GM12878 (cell line): Measurements from ENCODE around the gene MPPED1.

Experiments used
- BHLHE40 ChIP-seq, 2 experiments: fragments of 450-650 bp in 1 of 2; IDR thresholded peaks; 2 replicates each; pipeline ENCODE4 v1.6.1; 2011 to 2017; ENCODE audit warnings: low read depth in 2 of 2, borderline replicate concordance in 1 of 2, improper control_type of control experiment in 1 of 2, low read length in 1 of 2, mild to moderate bottlenecking in 1 of 2
- BMI1 ChIP-seq: fragments of 450-650 bp; IDR thresholded peaks from 2 replicates; pipeline ENCODE4 v1.6.1; 2016; ENCODE audit warnings: mild to moderate bottlenecking, moderate library complexity, borderline replicate concordance
- CREM ChIP-seq: IDR thresholded peaks from 2 replicates; pipeline ENCODE4 v1.6.1; 2014; ENCODE audit warnings: antibody characterized with exemption, low read depth
- DPF2 ChIP-seq: fragments of 450-650 bp; IDR thresholded peaks from 2 replicates; pipeline ENCODE4 v1.6.1; 2017; ENCODE audit warnings: mild to moderate bottlenecking
- EP300 ChIP-seq, 2 experiments: fragments of 150-350 bp in 1 of 2; IDR thresholded peaks; 2 replicates each; pipeline ENCODE4 v1.6.1; 2011 to 2012; ENCODE audit warnings: low read depth in 2 of 2, low read length in 2 of 2, borderline replicate concordance in 1 of 2, improper control_type of control experiment in 1 of 2, inconsistent platforms in 1 of 2; ENCODE audit not compliant: control insufficient read depth in 1 of 2
- EZH2 ChIP-seq: IDR thresholded peaks from 2 replicates; pipeline ENCODE4 v1.6.1; 2012; ENCODE audit warnings: low read depth, mild to moderate bottlenecking, control low read depth, inconsistent platforms, low read length, borderline replicate concordance; ENCODE audit not compliant: control insufficient read depth
- IRF4 ChIP-seq: IDR thresholded peaks from 2 replicates; pipeline ENCODE4 v1.6.1; 2011; ENCODE audit warnings: low read depth, low read length
- NFYB ChIP-seq: IDR thresholded peaks from 2 replicates; pipeline ENCODE4 v1.6.1; 2011; ENCODE audit warnings: low read depth, mild to moderate bottlenecking, low read length, improper control_type of control experiment, moderate library complexity; ENCODE audit not compliant: insufficient read depth
- POLR2A ChIP-seq: IDR thresholded peaks from 2 replicates; pipeline ENCODE4 v1.6.1; 2011; ENCODE audit warnings: low read depth, mild to moderate bottlenecking, low read length
- RAD21 ChIP-seq: IDR thresholded peaks from 2 replicates; pipeline ENCODE4 v1.6.1; 2011; ENCODE audit warnings: mild to moderate bottlenecking, low read depth, low read length, moderate library complexity; ENCODE audit not compliant: insufficient read depth
- RBBP5 ChIP-seq: fragments of 200-600 bp; sonication (generic); conservative IDR thresholded peaks from 2 replicates; pipeline ENCODE4 v1.6.1; 2016
- RELA ChIP-seq: fragments of 450-650 bp; IDR thresholded peaks from 2 replicates; pipeline ENCODE4 v1.8.0; 2014; ENCODE audit warnings: borderline replicate concordance; ENCODE audit not compliant: partially characterized antibody
- TF ChIP-seq, protein P1 (sequence below), 3 experiments: IDR thresholded peaks in 2 of 3; conservative IDR thresholded peaks in 1 of 3; 2 replicates each; pipeline ENCODE4 v1.5.1; 2011; ENCODE audit warnings: low read depth in 3 of 3, low read length in 3 of 3, mild to moderate bottlenecking in 3 of 3, control low read depth in 2 of 3, moderate library complexity in 2 of 3, inconsistent platforms in 1 of 3, mixed read lengths in 1 of 3; ENCODE audit not compliant: control insufficient read depth in 2 of 3, insufficient read depth in 1 of 3; ENCODE audit errors: extremely low read depth in 1 of 3
- TF ChIP-seq, protein P2 (sequence below): fragments of 450-650 bp; IDR thresholded peaks from 2 replicates; pipeline ENCODE4 v1.6.1; 2018; ENCODE audit warnings: mild to moderate bottlenecking, low read depth, moderate library complexity; ENCODE audit not compliant: partially characterized antibody

DNA sequence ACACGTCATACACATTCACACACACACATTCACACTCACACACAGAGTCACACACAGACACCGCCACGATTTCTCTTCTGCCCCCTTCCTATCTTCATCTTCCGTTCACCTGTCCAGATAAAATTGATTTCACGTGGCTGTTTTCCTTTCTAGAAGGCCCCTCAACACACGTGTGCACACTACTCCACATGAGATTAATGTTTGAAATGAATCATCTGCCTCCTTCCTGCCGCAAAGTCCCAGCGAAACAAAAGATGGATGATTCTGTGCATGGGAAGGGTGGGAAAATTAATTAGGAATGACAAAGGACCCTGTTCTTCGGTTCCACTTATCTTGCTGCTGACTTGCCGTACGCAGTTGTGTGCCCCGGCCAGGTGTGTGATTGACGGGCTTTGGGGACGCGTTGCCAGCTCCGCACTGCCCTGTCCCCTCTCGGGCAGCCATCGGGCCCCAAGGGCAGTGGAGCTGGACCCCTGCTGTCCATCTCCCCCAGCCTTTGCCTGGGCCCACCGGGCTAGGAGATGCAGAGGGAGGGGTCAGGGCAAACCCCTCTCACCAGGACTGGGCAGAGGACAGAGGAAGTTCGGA, 73.8 kb downstream of the MPPED1 start:
- TF ChIP-seq CREM (no peak), POLR2A (no peak), EZH2 (no peak), RELA (no peak), NFYB (no peak), EP300 (IDR thresholded peaks at IDR 0.05; ENCODE audit: borderline replicate concordance in 1 of 2, control insufficient read depth in 1 of 2, low read depth in 2 of 2, low read length in 2 of 2) (no peak), RAD21 (no peak), DPF2 (no peak), BHLHE40 (IDR thresholded peaks at IDR 0.05; ENCODE audit: borderline replicate concordance in 1 of 2, low read depth in 2 of 2, low read length in 1 of 2) (no peak), IRF4 (no peak), RBBP5 (no peak), BMI1 (no peak)
- TF ChIP-seq, protein P1, sequence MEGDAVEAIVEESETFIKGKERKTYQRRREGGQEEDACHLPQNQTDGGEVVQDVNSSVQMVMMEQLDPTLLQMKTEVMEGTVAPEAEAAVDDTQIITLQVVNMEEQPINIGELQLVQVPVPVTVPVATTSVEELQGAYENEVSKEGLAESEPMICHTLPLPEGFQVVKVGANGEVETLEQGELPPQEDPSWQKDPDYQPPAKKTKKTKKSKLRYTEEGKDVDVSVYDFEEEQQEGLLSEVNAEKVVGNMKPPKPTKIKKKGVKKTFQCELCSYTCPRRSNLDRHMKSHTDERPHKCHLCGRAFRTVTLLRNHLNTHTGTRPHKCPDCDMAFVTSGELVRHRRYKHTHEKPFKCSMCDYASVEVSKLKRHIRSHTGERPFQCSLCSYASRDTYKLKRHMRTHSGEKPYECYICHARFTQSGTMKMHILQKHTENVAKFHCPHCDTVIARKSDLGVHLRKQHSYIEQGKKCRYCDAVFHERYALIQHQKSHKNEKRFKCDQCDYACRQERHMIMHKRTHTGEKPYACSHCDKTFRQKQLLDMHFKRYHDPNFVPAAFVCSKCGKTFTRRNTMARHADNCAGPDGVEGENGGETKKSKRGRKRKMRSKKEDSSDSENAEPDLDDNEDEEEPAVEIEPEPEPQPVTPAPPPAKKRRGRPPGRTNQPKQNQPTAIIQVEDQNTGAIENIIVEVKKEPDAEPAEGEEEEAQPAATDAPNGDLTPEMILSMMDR (IDR thresholded peaks at IDR 0.05 in 2 of 3, conservative IDR thresholded peaks at IDR 0.05 in 1 of 3; ENCODE audit: control insufficient read depth in 2 of 3, extremely low read depth in 1 of 3, insufficient read depth in 1 of 3, low read depth in 3 of 3, low read length in 3 of 3), result no peak
- TF ChIP-seq, protein P2, sequence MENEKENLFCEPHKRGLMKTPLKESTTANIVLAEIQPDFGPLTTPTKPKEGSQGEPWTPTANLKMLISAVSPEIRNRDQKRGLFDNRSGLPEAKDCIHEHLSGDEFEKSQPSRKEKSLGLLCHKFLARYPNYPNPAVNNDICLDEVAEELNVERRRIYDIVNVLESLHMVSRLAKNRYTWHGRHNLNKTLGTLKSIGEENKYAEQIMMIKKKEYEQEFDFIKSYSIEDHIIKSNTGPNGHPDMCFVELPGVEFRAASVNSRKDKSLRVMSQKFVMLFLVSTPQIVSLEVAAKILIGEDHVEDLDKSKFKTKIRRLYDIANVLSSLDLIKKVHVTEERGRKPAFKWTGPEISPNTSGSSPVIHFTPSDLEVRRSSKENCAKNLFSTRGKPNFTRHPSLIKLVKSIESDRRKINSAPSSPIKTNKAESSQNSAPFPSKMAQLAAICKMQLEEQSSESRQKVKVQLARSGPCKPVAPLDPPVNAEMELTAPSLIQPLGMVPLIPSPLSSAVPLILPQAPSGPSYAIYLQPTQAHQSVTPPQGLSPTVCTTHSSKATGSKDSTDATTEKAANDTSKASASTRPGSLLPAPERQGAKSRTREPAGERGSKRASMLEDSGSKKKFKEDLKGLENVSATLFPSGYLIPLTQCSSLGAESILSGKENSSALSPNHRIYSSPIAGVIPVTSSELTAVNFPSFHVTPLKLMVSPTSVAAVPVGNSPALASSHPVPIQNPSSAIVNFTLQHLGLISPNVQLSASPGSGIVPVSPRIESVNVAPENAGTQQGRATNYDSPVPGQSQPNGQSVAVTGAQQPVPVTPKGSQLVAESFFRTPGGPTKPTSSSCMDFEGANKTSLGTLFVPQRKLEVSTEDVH, result no peak
